H9 (cell line): Measurements from ENCODE around the gene DCAF11. TPM values are rescaled to one million over a fixed set of nuclear protein-coding genes. Genes with fewer than 3 reads are reported as not detected.

Source experiments
- DNase-seq: peaks from one replicate; pipeline ENCODE4 v3.0.0-alpha.2; 2017
- H2AFZ ChIP-seq: one replicate; pipeline ENCODE4 v1.6.1; 2013; ENCODE audit warnings: mild to moderate bottlenecking, low read length, control low read depth, moderate library complexity
- H2AK5ac ChIP-seq: 2 replicates; pipeline ENCODE4 v1.6.1; 2013; ENCODE audit warnings: low read length, control low read depth, mixed read lengths; ENCODE audit not compliant: insufficient read length
- H2BK120ac ChIP-seq: one replicate; pipeline ENCODE4 v1.6.1; 2013; ENCODE audit warnings: low read depth, mild to moderate bottlenecking, low read length, control low read depth, inconsistent platforms; ENCODE audit not compliant: poor library complexity, severe bottlenecking
- H2BK12ac ChIP-seq: 2 replicates; pipeline ENCODE4 v1.6.1; 2013; ENCODE audit warnings: low read length, control low read depth, mixed read lengths, low read depth; ENCODE audit not compliant: insufficient read length
- H2BK15ac ChIP-seq: 2 replicates; pipeline ENCODE4 v1.6.1; 2013; ENCODE audit warnings: low read depth, low read length, control low read depth
- H2BK20ac ChIP-seq: one replicate; pipeline ENCODE4 v1.6.1; 2013; ENCODE audit warnings: low read depth, mild to moderate bottlenecking, low read length, control low read depth, inconsistent platforms; ENCODE audit not compliant: poor library complexity, severe bottlenecking
- H2BK5ac ChIP-seq: 2 replicates; pipeline ENCODE4 v1.6.1; 2013; ENCODE audit warnings: low read length, control low read depth, mixed read lengths; ENCODE audit not compliant: insufficient read length
- H3K14ac ChIP-seq: 2 replicates; pipeline ENCODE4 v1.6.1; 2013; ENCODE audit warnings: low read length, control low read depth; ENCODE audit not compliant: insufficient read depth
- H3K18ac ChIP-seq: 2 replicates; pipeline ENCODE4 v1.6.1; 2013; ENCODE audit warnings: low read depth, mild to moderate bottlenecking, mixed read lengths, low read length, control low read depth; ENCODE audit not compliant: insufficient read length
- H3K23ac ChIP-seq: 2 replicates; pipeline ENCODE4 v1.6.1; 2013; ENCODE audit warnings: low read length, control low read depth, mixed read lengths, low read depth; ENCODE audit not compliant: insufficient read length
- H3K23me2 ChIP-seq: 2 replicates; pipeline ENCODE4 v1.6.1; 2013; ENCODE audit warnings: low read depth, mild to moderate bottlenecking, mixed read lengths, low read length, control low read depth; ENCODE audit not compliant: insufficient read length, poor library complexity, severe bottlenecking
- H3K27ac ChIP-seq: 2 replicates; pipeline ENCODE4 v1.5.1; 2013; ENCODE audit warnings: low read length, control low read depth, mixed read lengths, low read depth; ENCODE audit not compliant: insufficient read length
- H3K27me3 ChIP-seq: 2 replicates; pipeline ENCODE4 v1.6.1; 2013; ENCODE audit warnings: low read length, control low read depth, inconsistent platforms; ENCODE audit not compliant: insufficient read depth
- H3K4ac ChIP-seq: 2 replicates; pipeline ENCODE4 v1.6.1; 2013; ENCODE audit warnings: low read depth, mild to moderate bottlenecking, control low read depth, inconsistent platforms, low read length, moderate library complexity
- H3K4me1 ChIP-seq: 2 replicates; pipeline ENCODE4 v1.6.1; 2013; ENCODE audit warnings: low read length, control low read depth, inconsistent platforms; ENCODE audit not compliant: insufficient read depth
- H3K4me2 ChIP-seq: 2 replicates; pipeline ENCODE4 v1.6.1; 2013; ENCODE audit warnings: low read length, control low read depth, mixed read lengths; ENCODE audit not compliant: insufficient read length, insufficient read depth
- H3K56ac ChIP-seq: 2 replicates; pipeline ENCODE4 v1.6.1; 2013; ENCODE audit warnings: low read depth, mild to moderate bottlenecking, mixed read lengths, low read length, control low read depth; ENCODE audit not compliant: insufficient read length
- H3K79me1 ChIP-seq: 2 replicates; pipeline ENCODE4 v1.6.1; 2013; ENCODE audit warnings: low read depth, mild to moderate bottlenecking, moderate library complexity, low read length, control low read depth, inconsistent platforms; ENCODE audit not compliant: insufficient read depth, poor library complexity, severe bottlenecking
- H3K79me2 ChIP-seq: 2 replicates; pipeline ENCODE4 v1.6.1; 2013; ENCODE audit warnings: low read length, control low read depth, inconsistent platforms; ENCODE audit not compliant: insufficient read depth
- H3K9ac ChIP-seq: 2 replicates; pipeline ENCODE4 v1.6.1; 2013; ENCODE audit warnings: low read length, control low read depth, mixed read lengths; ENCODE audit not compliant: insufficient read length; ENCODE audit errors: extremely low read depth
- H3K9me3 ChIP-seq: one replicate; pipeline ENCODE4 v1.6.1; 2013; ENCODE audit warnings: low read depth, low read length, inconsistent platforms; ENCODE audit not compliant: control insufficient read depth
- H3T11ph ChIP-seq: one replicate; pipeline ENCODE4 v1.6.1; 2013; ENCODE audit warnings: mild to moderate bottlenecking, low read length, control low read depth, inconsistent platforms
- H4K20me1 ChIP-seq: one replicate; pipeline ENCODE4 v1.6.1; 2013; ENCODE audit not compliant: control insufficient read depth, insufficient read length, insufficient read depth
- H4K5ac ChIP-seq: 2 replicates; pipeline ENCODE4 v1.6.1; 2013; ENCODE audit warnings: low read depth, mild to moderate bottlenecking, mixed read lengths, low read length, control low read depth; ENCODE audit not compliant: insufficient read length
- H4K8ac ChIP-seq: replicated peaks from 2 replicates; pipeline ENCODE4 v1.6.1; 2013; ENCODE audit warnings: low read length, control low read depth, mixed read lengths, low read depth; ENCODE audit not compliant: insufficient read length
- H4K91ac ChIP-seq: 2 replicates; pipeline ENCODE4 v1.6.1; 2013; ENCODE audit warnings: low read depth, mild to moderate bottlenecking, moderate library complexity, mixed read lengths, low read length, control low read depth; ENCODE audit not compliant: insufficient read length
- H3K27ac Mint-ChIP-seq, 3 experiments: 2 replicates in 2 of 3; 3 replicates in 1 of 3; pipeline ENCODE4 v1.8.0; 2020 to 2021; ENCODE audit warnings: mixed read lengths in 3 of 3, mild to moderate bottlenecking in 1 of 3, moderate library complexity in 1 of 3
- H3K27me3 Mint-ChIP-seq: 2 replicates; pipeline ENCODE4 v1.8.0; 2021; ENCODE audit warnings: low read depth, mild to moderate bottlenecking, moderate library complexity, mixed read lengths
- H3K36me3 Mint-ChIP-seq, 3 experiments: 2 replicates in 2 of 3; 3 replicates in 1 of 3; pipeline ENCODE4 v1.8.0; 2020 to 2021; ENCODE audit warnings: low read depth in 3 of 3, mixed read lengths in 3 of 3; ENCODE audit not compliant: insufficient read depth in 1 of 3
- H3K4me1 Mint-ChIP-seq, 2 experiments: 2 replicates each; pipeline ENCODE4 v1.8.0; 2020; ENCODE audit warnings: mixed read lengths in 2 of 2
- H3K4me3 Mint-ChIP-seq, 2 experiments: 2 replicates in 1 of 2; 3 replicates in 1 of 2; pipeline ENCODE4 v1.8.0; 2020 to 2021; ENCODE audit warnings: mild to moderate bottlenecking in 2 of 2, mixed read lengths in 2 of 2, moderate library complexity in 1 of 2
- H3K9me3 Mint-ChIP-seq, 2 experiments: 2 replicates in 1 of 2; 3 replicates in 1 of 2; pipeline ENCODE4 v1.8.0; 2020; ENCODE audit warnings: mild to moderate bottlenecking in 2 of 2, mixed read lengths in 2 of 2, moderate library complexity in 1 of 2
- CTCF ChIP-seq: fragments of 200-600 bp; sonication (generic); conservative IDR thresholded peaks from 3 replicates; pipeline ENCODE4 v1.8.0; 2021; ENCODE audit warnings: antibody characterized with exemption, mild to moderate bottlenecking
- WGBS: extraction: QIAGEN DNeasy Blood & Tissue Kit; methylation state at CpG from one replicate; pipeline ENCODE4 v1.1.7; 2013; ENCODE audit warnings: missing lambda C conversion rate, low lambda C conversion rate, mixed read lengths; ENCODE audit not compliant: insufficient read length; ENCODE audit errors: extremely low coverage; 5-methylcytosine and 5-hydroxymethylcytosine counted together
- total RNA-seq: library from RNA; stranded (reverse); gene quantifications from 2 replicates; pipeline ENCODE4 v1.2.1, GENCODE V29; 2021

DCAF11 gene
- total RNA-seq, 1 experiment from 2014 or later, result 73.4 TPM

- TF ChIP-seq CTCF, result no peak
- H3K27me3 ChIP-seq, result no peaks in the 10 kb centered on the region
- no peak within 1 kb of the TSS for H2BK20ac ChIP-seq
- H4K91ac ChIP-seq, result no peak within 1 kb of the TSS
- H3K4me2 ChIP-seq, result peak within 1 kb of the TSS; percentile 83
- H3K23ac ChIP-seq, result no peak within 1 kb of the TSS
- H2BK120ac ChIP-seq, result no peak within 1 kb of the TSS
- peak within 1 kb of the TSS; percentile 77 for H3K18ac ChIP-seq
- peak within 1 kb of the TSS; percentile 86 for H3K9ac ChIP-seq
- no peak within 1 kb of the TSS for H4K5ac ChIP-seq
- H3T11ph ChIP-seq, result no peak within 1 kb of the TSS
- H3K36me3 Mint-ChIP-seq, result peaks cover 15 to 58% (median 55%) of the 10 kb centered on the region in 3 experiments
- H3K4me3 Mint-ChIP-seq, result peak within 1 kb of the TSS; percentile 96 to 99
- WGBS, result no CpG with 5 or more reads among the region's 25 CpGs
- H2BK15ac ChIP-seq, result no peak within 1 kb of the TSS
- H3K4me1 Mint-ChIP-seq, result peaks cover 24% of the 10 kb centered on the region in 2 experiments
- DNase-seq, result peak; percentile 99
- no peak within 1 kb of the TSS for H2AFZ ChIP-seq
- H3K27ac ChIP-seq, result no peak within 1 kb of the TSS
- peaks cover 4% of the 10 kb centered on the region for H3K79me1 ChIP-seq
- no peaks in the 10 kb centered on the region for H3K9me3 Mint-ChIP-seq
- no peak within 1 kb of the TSS for H3K4ac ChIP-seq
- peak within 1 kb of the TSS; percentile 96 to 99 (median 98) for H3K27ac Mint-ChIP-seq
- H3K9me3 ChIP-seq, result no peaks in the 10 kb centered on the region
- no peak within 1 kb of the TSS for H2AK5ac ChIP-seq
- H4K20me1 ChIP-seq, result no peaks in the 10 kb centered on the region
- H3K23me2 ChIP-seq, result peaks cover 19% of the 10 kb centered on the region
- no peaks in the 10 kb centered on the region for H3K4me1 ChIP-seq
- no peak within 1 kb of the TSS for H2BK12ac ChIP-seq
- peaks cover 8% of the 10 kb centered on the region; the same call in 1 of the 2 replicates for H3K79me2 ChIP-seq
- H3K14ac ChIP-seq, result peak within 1 kb of the TSS; percentile 81; the same call in 1 of the 2 replicates
- H3K27me3 Mint-ChIP-seq, result no peaks in the 10 kb centered on the region
- H3K56ac ChIP-seq, result no peak within 1 kb of the TSS
- H2BK5ac ChIP-seq, result no peak within 1 kb of the TSS
- no peak within 1 kb of the TSS for H4K8ac ChIP-seq
These were observed 31.9 kb downstream of the DCAF11 start, which contains the start of gene PSME2 for GRCh38 chr14:24146453-24146977. Gene PSME2, minus strand, starts transcription at chr14:24146610. Its CDS starts 29 bp downstream, at chr14:24146581.
